Fibroblast of skin of right quadriceps (primary cell): Measurements from ENCODE around the gene ARMS2.

Experiments used
- DNase-seq: peaks from one replicate; pipeline ENCODE4 v3.0.0-alpha.2; 2013

Gene ARMS2

GRCh38 chr10:122454603-122455080, at the start of gene ARMS2:
TSS of gene ARMS2 (plus strand) at chr10:122454653. CDS start at chr10:122454728, 75 bp downstream.
- no peak for DNase-seq

- DNase-seq = peak; percentile 30
Measured at GRCh38 chr10:122407375-122408125, 46.9 kb upstream of the ARMS2 start.

GRCh38 chr10:122413327-122413726, 41.1 kb upstream of the ARMS2 start:
- no peak for DNase-seq

- peak; percentile 57 for DNase-seq
Measured at GRCh38 chr10:122417667-122418066, 36.8 kb upstream of the ARMS2 start.

- DNase-seq = peak; percentile 3
Measured at GRCh38 chr10:122419016-122419415, 35.4 kb upstream of the ARMS2 start.

GRCh38 chr10:122419876-122420623, 34.4 kb upstream of the ARMS2 start:
- peak; percentile 82 for DNase-seq

GRCh38 chr10:122420624-122421007, 33.8 kb upstream of the ARMS2 start:
- peak; percentile 8 for DNase-seq

GRCh38 chr10:122421054-122421625, 33.3 kb upstream of the ARMS2 start:
- DNase-seq = no peak

- DNase-seq = no peak
Measured at GRCh38 chr10:122421742-122422141, 32.7 kb upstream of the ARMS2 start.

GRCh38 chr10:122422266-122422989, 32.0 kb upstream of the ARMS2 start:
- DNase-seq = no peak

GRCh38 chr10:122424059-122424458, 30.4 kb upstream of the ARMS2 start:
- DNase-seq = no peak

- no peak for DNase-seq
Measured at GRCh38 chr10:122426829-122427228, 27.6 kb upstream of the ARMS2 start.

- no peak for DNase-seq
Measured at GRCh38 chr10:122427280-122427679, 27.2 kb upstream of the ARMS2 start.

- peak; percentile 53 for DNase-seq
Measured at GRCh38 chr10:122435212-122435827, 19.1 kb upstream of the ARMS2 start.

GRCh38 chr10:122441961-122442360, 12.5 kb upstream of the ARMS2 start:
- DNase-seq = peak; percentile 28

GRCh38 chr10:122445469-122445868, 9.0 kb upstream of the ARMS2 start:
- no peak for DNase-seq

- DNase-seq = no peak
Measured at GRCh38 chr10:122445904-122446303, 8.5 kb upstream of the ARMS2 start.

- no peak for DNase-seq
Measured at GRCh38 chr10:122446668-122447423, 7.6 kb upstream of the ARMS2 start.

- no peak for DNase-seq
Measured at GRCh38 chr10:122448600-122448999, 5.9 kb upstream of the ARMS2 start.

GRCh38 chr10:122449153-122449552, 5.3 kb upstream of the ARMS2 start:
- no peak for DNase-seq

- DNase-seq = no peak
Measured at GRCh38 chr10:122450353-122450990, 4.0 kb upstream of the ARMS2 start.
